Lower leg skin (tissue), 4 donors: Measurements from ENCODE around the gene STXBP1. TPM values are rescaled to one million over a fixed set of nuclear protein-coding genes. Genes with fewer than 3 reads are reported as not detected.
A peak's percentile ranks its signal among the peaks of the same experiment; 100 is the strongest.

ENCODE experiments used
- DNase-seq, 2 donors: peaks; one replicate each; pipeline ENCODE4 v3.0.0-alpha.2; 2019; ENCODE audit warnings: low spot score in 2 of 2
- H3K4me3 ChIP-seq: fragments of 200-600 bp; sonication (generic); 2 replicates; pipeline ENCODE4 v1.5.1; 2017; ENCODE audit warnings: mild to moderate bottlenecking, low read depth; ENCODE audit not compliant: poor library complexity, severe bottlenecking
- POLR2A ChIP-seq, 2 donors: fragments of 450-650 bp; IDR thresholded peaks; one replicate each; pipeline ENCODE4 v1.6.1; 2016 to 2017; ENCODE audit warnings: antibody characterized with exemption in 2 of 2, mild to moderate bottlenecking in 1 of 2, moderate library complexity in 1 of 2
- WGBS, 2 donors: methylation state at CpG; one replicate each; pipeline ENCODE4 v1.1.5; 2018; 5-methylcytosine and 5-hydroxymethylcytosine counted together
- intact Hi-C: fragments of 100-400 bp; cut with DNase I; formaldehyde crosslinking; loops from one replicate; pipeline ENCODE4 v1.15.0; 2023; ENCODE audit warnings: low total_unique reads
- total RNA-seq, 4 donors: library from RNA; depleted of rRNA; stranded (reverse); fragments of >200 nt; gene quantifications; one replicate each; pipeline ENCODE4 v1.1.0, GENCODE V29; 2016
- TF ChIP-seq, protein P1 (sequence below), 3 donors: fragments of 450-650 bp; IDR thresholded peaks; one replicate each; pipeline ENCODE4 v1.5.1; 2016; ENCODE audit warnings: antibody characterized with exemption in 3 of 3, mild to moderate bottlenecking in 3 of 3, moderate library complexity in 2 of 3

The STXBP1 gene
- total RNA-seq, result 10 to 100 TPM; 17.4 to 66.8 (median 30.5) TPM

DNA sequence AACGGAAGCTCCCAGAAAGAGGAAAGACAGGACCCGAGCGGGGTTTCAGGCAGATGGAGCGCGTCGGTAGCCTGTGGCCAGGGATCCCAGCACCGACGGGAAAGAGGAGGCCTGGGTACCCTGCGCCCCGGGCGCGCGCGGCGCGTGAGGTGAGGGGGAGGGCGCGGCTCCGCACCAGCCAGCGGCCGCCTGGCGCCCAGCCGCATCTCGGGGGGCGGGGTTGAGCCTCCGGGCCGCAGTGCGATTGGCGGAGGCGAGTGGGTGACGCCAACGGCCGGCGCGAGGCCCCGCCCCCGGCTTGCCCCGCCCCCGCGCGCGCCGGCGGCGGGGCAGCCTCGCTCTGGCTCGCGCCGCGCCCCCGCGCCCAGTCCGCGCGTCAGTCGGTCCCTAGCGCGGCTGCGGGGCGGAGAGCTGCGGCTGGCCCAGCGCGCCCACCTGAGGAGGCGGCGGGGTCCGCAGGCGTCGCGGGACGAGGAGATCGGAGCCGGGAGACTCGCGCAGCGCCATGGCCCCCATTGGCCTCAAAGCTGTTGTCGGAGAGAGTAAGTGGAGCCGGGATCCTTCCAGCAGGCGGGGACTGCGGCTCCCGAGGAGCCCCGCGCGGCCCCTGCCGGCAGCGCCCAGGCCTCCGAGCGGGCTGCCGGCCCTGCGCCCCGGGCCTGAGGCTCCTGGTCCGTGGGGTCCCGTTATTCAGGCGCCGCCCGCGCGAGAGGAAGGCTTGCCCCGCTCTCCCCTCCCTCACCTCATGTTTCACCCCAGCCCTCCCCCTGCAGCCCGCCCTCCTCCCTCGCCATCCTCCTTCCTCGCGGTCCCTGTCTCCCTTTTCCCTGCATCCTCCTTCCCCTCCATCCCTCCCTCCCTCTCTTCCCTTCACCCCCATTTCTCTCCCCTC lies at the start of gene STXBP1:
Gene STXBP1, plus strand, starts transcription at position 379 of the 892 bp plus-strand sequence. Its CDS starts 127 bp downstream, at position 506.
- DNase-seq, result peak; percentile 75 to 97
- H3K4me3 ChIP-seq, result peak within 1 kb of the TSS; percentile 66
- WGBS, 2 donors, result 0 to 1% methylated on average over 32 to 79 of the region's 102 CpGs
- TF ChIP-seq, protein P1, sequence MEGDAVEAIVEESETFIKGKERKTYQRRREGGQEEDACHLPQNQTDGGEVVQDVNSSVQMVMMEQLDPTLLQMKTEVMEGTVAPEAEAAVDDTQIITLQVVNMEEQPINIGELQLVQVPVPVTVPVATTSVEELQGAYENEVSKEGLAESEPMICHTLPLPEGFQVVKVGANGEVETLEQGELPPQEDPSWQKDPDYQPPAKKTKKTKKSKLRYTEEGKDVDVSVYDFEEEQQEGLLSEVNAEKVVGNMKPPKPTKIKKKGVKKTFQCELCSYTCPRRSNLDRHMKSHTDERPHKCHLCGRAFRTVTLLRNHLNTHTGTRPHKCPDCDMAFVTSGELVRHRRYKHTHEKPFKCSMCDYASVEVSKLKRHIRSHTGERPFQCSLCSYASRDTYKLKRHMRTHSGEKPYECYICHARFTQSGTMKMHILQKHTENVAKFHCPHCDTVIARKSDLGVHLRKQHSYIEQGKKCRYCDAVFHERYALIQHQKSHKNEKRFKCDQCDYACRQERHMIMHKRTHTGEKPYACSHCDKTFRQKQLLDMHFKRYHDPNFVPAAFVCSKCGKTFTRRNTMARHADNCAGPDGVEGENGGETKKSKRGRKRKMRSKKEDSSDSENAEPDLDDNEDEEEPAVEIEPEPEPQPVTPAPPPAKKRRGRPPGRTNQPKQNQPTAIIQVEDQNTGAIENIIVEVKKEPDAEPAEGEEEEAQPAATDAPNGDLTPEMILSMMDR (IDR thresholded peaks at IDR 0.05), result no peak
- no peak for TF ChIP-seq POLR2A (IDR thresholded peaks at IDR 0.05)
- intact Hi-C loops, result no loop called here

DNA sequence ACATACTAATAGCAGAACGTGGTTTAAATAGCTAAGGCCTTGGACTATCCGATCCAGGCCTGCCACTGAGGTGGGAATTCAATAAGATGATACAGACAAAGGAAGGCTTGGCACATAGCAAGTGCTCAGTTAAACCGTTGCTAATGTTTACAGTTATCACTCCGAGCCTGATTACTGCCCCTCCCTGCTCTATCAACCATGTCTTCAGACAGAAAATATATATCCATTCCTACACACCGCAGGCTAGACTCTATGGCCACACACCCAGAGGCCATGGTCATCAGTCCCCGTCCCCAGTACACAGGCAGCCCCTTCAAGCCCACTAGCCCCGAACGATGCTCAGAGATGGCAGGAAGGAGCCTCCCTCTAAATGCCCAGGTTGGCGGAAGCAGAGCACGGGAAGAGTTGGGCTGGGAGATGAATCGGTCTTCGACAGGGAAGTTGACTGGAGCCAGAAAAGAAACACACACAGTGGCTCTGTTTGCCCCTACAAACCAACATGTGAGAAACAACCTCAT lies 49.7 kb upstream of the STXBP1 start:
- intact Hi-C loops, result no loop called here

DNA sequence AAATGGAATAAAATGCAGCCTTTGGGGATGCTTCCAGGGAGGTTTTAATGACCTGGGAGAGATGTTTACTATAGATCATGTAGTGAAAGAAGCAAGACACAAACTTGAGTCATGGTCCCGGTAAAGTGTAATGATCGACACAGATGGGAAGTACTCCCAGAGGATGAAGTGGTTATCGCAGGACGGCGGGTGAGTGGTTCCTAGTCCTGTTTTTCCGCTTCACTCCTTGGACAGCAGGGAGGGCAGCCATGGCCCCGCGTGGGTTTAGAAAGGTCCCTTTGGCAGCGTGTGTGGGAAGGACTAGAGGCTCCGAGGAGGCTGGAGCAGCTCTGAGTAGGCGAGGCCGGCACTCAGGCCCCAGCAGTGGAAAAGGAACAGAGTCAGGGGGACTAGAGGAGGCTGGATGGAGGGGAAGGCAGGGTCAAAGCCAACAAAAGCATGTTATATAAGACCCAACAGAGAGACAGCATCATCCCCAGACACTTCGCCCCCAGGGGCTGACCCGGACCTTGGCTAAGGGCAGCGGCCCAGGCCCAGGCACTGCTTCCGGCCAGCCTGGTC lies 49.2 kb upstream of the STXBP1 start:
- DNase-seq, result no peak
- intact Hi-C loops, result no loop called here
- TF ChIP-seq, protein P1 (IDR thresholded peaks at IDR 0.05), result no peak
- no peak for TF ChIP-seq POLR2A (IDR thresholded peaks at IDR 0.05)
- WGBS, 2 donors, result 48 to 55% methylated on average over 16 of the region's 16 CpGs
- no peak overlapping the region for H3K4me3 ChIP-seq

More for the DNA sequence above, 49.7 kb upstream of the STXBP1 start:
- DNase-seq, result no peak
- H3K4me3 ChIP-seq, result no peak overlapping the region
- 51 to 52% methylated on average over 12 of the region's 12 CpGs for WGBS, 2 donors
- no peak for TF ChIP-seq POLR2A (IDR thresholded peaks at IDR 0.05)
- TF ChIP-seq, protein P1 (IDR thresholded peaks at IDR 0.05), result no peak

DNA sequence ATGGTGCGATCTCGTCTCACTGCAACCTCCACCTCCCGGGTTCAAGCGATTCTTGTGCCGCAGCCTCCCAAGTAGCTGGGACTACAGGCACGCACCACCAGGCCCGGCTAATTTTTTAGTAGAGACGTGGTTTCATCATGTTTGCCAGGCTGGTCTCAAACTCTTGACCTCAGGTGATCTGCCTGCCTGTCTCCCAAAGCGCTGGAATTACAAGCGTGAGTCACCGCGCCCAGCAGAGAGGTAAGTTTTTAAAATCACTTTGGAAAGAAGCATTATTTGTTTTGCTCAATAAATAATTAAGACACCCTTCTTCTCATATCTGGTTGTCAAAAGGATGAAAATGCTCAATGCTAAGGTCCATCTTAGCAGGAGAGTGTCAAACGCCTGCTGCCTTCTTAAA lies 48.5 kb upstream of the STXBP1 start:
- no peak overlapping the region for H3K4me3 ChIP-seq
- 81 to 85% methylated on average over 13 of the region's 13 CpGs for WGBS, 2 donors
- no peak for TF ChIP-seq POLR2A (IDR thresholded peaks at IDR 0.05)
- TF ChIP-seq, protein P1 (IDR thresholded peaks at IDR 0.05), result no peak
- intact Hi-C loops, result no loop called here
- DNase-seq, result no peak

DNA sequence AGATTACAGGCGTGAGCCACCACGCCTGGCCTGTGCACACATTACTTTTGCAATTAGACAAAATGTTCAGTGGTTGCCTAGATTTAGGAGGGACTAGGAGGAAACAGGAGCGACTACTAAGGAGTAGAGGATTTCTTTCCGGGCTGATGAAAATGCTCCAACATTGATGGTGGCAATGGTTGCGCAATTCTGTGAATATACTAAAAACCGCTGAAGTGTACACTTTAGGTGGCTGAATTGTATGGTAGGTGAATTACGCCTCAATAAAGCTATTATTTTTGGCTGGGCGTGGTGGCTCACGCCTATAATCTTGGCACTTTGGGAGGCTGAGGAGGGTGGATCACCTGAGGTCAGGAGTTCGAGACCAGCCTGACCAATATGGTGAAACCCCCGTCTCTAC lies 46.8 kb upstream of the STXBP1 start:
- no peak for DNase-seq
- WGBS, 2 donors, result 69 to 81% methylated on average over 11 of the region's 11 CpGs
- no peak overlapping the region for H3K4me3 ChIP-seq
- intact Hi-C loops, result no loop called here
- no peak for TF ChIP-seq POLR2A (IDR thresholded peaks at IDR 0.05)
- TF ChIP-seq, protein P1 (IDR thresholded peaks at IDR 0.05), result no peak
